GM04503 (cell line): Measurements from ENCODE around the gene COPS7B.
A peak's percentile ranks its signal among the peaks of the same experiment; 100 is the strongest.
"Not testable (repeated sequence)": the region's sequence is repeated elsewhere in the genome, so short reads cannot be mapped to it uniquely, and the experiment has no call there.

Experiments
- DNase-seq: peaks from one replicate; pipeline ENCODE4 v3.0.0-alpha.2; 2012; ENCODE audit warnings: low read depth

Gene COPS7B

DNA sequence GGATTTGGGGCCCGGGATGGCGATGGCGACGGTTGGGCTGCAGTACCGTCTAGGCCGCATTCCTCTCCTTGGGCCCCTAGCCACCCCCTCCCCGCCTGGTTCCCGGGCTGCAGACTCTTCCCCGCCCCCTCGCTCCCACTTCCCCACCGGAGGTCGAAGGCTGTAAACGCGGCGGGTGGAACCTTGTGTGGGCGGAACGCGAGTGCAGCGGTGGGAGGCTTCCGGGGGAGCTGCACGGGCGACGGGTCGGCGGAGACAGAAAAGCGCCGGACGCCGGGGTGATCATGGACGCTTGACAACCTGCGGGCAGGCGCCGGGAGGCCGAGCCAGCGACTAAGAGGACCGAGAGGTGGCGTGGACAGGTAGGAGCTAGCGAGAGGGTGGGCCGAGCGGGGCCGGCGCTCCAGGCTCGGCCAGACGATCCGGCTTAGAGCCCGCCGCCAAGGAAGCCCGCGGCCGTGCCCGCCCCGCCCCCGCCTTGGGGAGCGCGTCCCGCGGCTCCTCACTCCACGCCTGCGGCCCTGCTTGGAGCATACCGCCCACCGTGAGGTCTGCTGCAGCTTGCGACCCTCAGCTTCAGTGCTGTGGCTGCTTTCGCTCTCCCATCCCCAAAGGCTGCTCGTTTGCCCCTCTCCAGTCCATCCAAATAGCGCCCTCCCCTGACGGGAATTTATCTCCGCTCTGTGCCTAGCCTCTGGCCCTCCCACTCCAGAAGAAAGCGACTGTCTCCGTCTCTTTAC is at the start of gene COPS7B:
Gene COPS7B, plus strand, starts transcription at position 269 of the 740 bp plus-strand sequence. CDS start 2,126 bp downstream, outside the sequence.
- DNase-seq: peak; percentile 23

DNA sequence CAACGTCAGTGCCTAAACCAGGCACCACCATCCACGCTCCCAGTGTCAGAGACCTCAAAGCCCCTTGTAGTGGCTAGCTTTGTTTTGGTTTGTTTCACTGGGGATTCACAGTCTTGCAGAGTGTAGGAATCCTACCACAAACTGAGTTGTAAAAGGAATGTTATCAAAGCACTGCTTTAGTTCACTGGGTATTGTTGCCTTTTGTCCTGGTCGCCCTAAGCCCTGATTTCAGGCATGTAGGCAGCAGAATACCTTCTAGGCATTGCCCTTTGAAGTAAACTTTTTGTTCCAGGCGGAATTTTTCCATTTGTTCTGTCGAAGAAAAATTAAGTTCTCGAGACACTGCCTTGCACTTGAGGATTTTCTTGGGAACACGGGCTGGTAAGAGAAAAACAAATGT is 48.5 kb upstream of the COPS7B start:
- DNase-seq: no peak

DNA sequence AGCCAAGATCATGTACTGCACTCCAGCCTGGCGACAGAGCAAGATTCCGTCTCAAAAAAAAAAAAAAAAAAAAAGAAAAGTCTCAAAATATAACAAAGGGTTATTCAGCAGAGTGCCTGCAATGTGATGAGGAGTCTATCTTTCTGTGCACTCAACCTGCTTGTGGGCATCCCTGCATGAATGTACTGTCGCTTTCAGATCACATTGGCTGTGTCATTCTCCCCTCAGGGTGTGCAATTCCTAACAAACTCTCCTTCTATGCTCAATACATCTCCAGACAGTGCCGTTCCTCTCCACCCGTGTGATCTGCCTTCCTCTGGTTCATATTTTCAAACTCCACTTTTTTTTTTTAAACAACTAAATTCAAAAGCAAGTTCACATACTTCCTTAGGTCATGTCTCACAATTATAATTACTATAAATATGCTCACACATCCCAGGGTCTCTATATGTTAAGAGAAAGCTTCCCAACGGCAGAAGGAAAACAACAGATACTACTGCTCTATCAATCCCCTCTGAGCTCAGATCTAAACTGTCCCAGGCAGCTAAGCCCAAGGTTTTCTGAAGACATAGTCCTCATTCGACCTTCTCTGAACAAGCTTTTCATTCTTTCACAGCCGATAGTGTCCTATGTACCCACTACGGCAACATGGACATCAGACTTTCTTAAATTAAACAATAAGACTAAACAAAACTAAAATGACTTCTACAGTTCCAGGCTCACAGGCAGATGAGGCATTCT is 42.7 kb upstream of the COPS7B start:
- no peak for DNase-seq

GRCh38 chr2:231745303-231746038 is 40.8 kb upstream of the COPS7B start:
- no peak for DNase-seq

DNA sequence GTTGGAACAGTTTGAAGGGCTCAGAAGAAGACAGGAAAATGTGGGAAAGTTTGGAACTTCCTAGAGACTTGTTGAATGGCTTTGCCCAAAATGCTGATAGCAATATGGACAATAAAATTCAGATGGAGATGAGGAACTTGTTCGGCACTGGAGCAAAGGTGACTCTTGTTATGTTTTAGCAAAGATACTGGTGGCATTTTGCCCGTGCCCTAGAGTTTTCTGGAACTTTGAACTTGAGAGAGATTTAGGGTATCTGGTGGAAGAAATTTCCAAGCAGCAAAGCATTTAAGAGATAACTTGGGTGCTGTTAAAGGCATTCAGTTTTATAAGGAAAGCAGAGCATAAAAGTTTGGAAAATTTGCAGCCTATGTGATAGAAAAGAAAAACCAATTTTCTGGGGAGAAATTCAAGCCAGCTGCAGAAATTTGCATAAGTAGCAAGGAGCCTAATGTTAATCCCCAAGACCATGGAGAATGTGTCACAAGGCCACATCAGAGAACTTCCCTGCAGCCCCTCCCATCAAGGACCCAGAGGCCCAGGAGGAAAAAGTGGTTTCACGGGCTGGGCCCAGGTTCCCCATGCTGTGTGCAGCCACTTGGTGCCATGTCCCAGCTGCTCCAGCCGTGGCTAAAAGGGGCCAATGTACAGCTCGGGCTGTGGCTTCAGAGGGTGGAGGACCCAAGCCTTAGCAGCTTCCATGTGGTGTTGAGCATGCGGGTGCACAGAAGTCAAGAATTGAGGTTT is 37.9 kb upstream of the COPS7B start:
- not testable (repeated sequence) for DNase-seq

GRCh38 chr2:231749016-231749415 is 37.2 kb upstream of the COPS7B start:
- not testable (repeated sequence) for DNase-seq

DNA sequence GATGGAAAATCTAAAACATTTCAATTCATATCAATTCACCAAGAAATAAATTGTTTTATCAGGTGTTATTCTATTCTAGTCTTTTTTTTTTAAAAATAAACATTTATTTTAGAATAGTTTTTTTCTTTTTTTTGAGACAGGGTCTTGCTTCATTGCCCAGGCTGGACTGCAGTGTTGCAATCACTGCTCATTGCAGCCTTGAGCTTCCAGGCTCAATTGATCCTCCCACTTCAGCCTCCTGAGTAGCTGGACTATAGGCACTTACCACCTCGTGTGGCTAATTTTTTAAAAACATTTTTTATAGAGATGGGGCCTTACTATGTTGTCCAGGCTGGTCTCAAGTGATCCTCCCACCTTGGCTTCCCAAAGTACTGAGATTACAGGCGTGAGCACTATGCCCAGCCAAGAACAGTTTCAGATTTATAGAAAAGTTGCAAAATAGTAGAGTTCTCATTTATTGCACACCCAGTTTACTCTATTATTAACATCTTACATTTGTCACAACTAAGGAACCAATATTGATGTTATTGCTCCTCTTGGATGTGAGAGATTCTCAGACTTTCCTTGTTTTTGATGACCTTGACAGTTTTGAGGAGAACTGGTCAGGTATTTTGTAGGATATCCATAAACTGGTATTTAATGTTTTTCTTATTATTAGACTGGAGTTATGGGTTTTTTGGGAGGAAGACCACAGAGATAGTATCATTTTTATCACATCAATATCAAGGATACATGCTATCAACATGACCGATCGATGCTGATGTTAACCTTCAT is 35.0 kb upstream of the COPS7B start:
- no peak for DNase-seq

GRCh38 chr2:231752061-231752460 is 34.2 kb upstream of the COPS7B start:
- no peak for DNase-seq

GRCh38 chr2:231761735-231762134 is 24.5 kb upstream of the COPS7B start:
- no peak for DNase-seq

DNA sequence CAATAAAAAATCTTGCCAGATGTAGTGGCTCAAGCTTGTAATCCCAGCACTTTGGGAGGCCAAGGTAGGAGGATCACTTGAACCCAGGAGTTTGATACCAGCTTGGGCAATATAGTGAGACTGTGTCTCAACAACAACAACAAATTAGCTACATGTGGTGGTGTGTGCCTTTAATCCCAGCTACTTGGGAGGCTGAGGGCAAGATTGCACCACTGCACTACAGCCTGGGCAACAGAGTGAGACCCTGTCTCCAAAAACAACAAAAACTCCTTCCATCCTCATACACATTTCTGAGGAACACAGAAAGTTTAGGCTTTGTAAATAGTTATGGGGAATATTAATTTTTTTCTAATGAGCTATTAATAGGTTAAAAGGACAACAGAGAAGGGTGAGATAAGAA is 22.1 kb upstream of the COPS7B start:
- DNase-seq: no peak

- no peak for DNase-seq
Measured at GRCh38 chr2:231764760-231765159, 21.5 kb upstream of the COPS7B start.

GRCh38 chr2:231765496-231765929 is 20.7 kb upstream of the COPS7B start:
- no peak for DNase-seq

- no peak for DNase-seq
Measured at GRCh38 chr2:231769170-231770136, 16.8 kb upstream of the COPS7B start.

DNA sequence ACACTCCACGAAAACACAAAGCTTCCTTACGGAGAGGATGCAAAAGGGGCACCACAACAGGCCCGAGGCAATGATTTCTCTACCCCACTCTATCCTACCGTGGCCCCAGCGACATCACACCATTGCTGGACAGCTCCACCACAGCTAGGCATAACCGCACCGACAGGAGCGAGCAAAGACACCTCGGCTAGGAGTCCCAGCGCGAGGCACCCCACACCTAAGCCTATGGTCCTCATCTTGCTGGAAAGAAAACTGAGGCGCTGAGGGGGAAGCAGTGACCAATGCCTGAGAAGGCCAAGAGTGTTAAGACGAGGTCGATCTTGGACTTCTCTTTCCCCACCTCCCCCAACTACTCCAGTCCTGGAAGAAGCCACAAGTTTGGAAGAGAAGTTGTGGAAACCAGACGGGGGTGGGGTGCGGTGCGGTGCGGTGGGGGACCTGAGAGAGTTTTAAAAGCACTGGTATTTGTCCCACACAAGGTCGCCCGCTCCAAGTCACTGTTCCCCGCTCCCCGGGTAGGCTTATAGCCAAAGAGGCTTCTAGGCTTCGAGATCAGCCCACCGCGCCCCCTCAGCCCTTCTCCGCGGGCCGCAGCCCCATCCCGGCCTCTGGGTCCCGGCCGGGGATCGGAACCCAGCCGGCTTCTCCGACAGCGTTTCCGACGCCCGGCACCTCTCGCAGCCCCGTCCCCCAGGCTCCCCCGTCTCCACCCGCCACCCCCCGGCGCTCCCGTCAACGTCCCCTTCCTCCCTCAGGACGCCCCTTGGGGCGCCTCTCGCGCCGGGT is 5.9 kb upstream of the COPS7B start:
- no peak for DNase-seq

DNA sequence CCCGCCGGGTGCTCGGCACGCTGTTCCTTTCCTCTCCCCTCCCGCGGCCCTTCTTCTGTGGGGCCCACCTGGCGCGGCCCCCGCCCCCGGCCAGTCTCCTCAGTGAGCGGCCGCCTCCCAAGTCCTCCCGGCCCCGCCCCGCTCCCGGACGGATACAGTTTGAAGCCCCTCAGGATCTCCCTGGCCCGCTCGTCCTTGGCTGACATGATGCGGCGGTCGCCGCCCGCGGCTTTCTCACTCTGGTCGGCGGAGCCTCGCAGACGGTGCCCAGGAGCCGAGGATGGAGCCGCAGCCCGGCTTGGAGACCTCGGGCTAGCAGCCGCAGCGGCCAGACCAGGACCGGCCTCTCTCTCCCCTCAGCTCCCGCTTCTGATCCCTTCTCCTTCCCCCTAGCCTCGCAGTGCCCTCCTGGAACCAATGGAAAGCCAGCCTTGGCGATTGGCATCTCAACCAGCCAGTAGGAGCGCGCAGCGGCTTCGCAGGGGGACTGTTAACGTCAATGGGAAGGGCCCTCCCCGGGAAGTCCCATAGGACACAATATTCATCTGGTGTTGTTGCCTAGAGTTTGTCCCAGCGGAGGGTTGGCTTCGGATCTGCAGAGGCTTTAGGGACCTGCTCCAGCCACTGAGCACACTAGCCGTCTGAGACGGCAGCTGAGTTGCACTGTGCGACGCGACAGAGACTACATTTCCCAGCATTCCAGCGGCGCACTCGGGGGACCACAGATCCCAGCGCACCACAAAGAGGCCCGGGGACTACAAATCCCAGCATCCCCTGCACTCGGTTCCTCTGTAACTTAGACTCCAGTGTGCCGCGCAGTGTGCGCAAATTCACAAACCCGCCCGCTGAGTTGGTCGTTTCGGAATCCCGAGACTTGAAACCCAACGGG is 5.1 kb upstream of the COPS7B start, which contains the start of gene PDE6D:
Gene PDE6D, minus strand, starts transcription at position 374 of the 889 bp plus-strand sequence. Its CDS starts 168 bp downstream, at position 206.
- DNase-seq: peak; percentile 98

DNA sequence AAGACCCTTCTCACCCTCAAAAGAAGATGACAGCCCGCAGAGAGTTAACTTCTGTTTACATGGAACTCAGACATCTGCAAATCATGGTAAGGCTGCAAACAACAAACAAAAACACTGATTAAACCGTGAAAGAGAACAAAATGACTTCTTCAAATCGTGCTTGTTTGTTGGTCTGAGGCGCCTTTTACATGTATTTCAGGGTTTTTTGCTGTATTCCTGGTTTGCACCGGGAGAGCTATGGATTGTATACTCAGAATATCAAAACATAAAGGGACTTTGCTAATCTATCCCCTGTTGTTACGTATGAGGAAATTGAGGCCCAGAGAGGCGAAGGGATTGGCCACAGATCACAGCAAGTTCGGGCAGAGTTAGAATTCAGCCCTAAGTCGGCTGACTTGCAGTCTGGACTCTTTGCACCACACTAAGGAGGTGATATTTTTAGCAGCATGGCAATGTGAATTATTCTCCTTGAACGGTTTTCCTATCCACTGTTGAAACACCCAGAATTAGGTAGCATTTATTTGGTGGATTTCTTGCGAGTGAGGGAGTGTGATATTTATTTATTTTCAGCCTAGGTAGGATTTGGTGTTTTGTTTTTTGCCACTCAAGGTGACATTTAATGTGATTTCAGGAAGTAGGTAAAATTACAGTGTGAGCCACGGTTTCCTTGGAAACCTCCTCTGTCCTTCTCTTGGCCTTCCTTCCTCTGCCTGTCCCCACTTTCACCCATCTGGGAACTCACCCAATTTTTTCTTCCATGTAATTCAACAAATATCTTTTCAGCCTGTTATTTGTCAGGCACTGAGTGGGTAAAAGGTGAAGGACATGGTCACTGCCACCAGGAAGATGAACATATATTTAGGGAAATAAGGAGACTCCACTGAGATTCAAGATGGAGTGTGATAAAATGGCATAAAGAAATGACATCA is 4.2 kb upstream of the COPS7B start:
- DNase-seq: peak; percentile 42

- no peak for DNase-seq
Measured at GRCh38 chr2:231785413-231785812, 832 bp upstream of the COPS7B start.
